OCI-LY3 (cell line): ENCODE measurements around the gene GSN.

Source experiments
- H2AFZ ChIP-seq: fragments of 200-600, 300-600 bp; shearing (Covaris generic); 2 replicates; pipeline ENCODE4 v1.6.0; 2014; ENCODE audit warnings: antibody characterized with exemption, low read depth, low read length
- H3K27ac ChIP-seq: fragments of 200-600, 300-600 bp; sonication (generic); 2 replicates; pipeline ENCODE4 v1.5.1; 2014; ENCODE audit warnings: mild to moderate bottlenecking, low read length, moderate library complexity, mixed read lengths
- H3K27me3 ChIP-seq: fragments of 200-600, 300-600 bp; sonication (generic); 2 replicates; pipeline ENCODE4 v1.6.1; 2014; ENCODE audit warnings: low read depth, low read length, mixed read lengths
- H3K36me3 ChIP-seq: fragments of 200-600, 300-600 bp; sonication (generic); replicated peaks from 2 replicates; pipeline ENCODE3; 2014; ENCODE audit warnings: low read depth, low read length, mixed read lengths
- H3K4me1 ChIP-seq: fragments of 300-600, 200-600 bp; sonication (generic); 2 replicates; pipeline ENCODE4 v1.6.1; 2014; ENCODE audit warnings: low read length, mixed read lengths
- H3K4me2 ChIP-seq: fragments of 200-600, 300-600 bp; sonication (generic); 2 replicates; pipeline ENCODE4 v1.6.1; 2014; ENCODE audit warnings: low read length, mixed read lengths
- H3K4me3 ChIP-seq: fragments of 300-600, 200-600 bp; sonication (generic); 2 replicates; pipeline ENCODE4 v1.5.1; 2014; ENCODE audit warnings: antibody characterized with exemption, mild to moderate bottlenecking, low read length, moderate library complexity
- H3K79me2 ChIP-seq: fragments of 300-600, 200-600 bp; shearing (Covaris generic); 2 replicates; pipeline ENCODE4 v1.6.1; 2014; ENCODE audit warnings: mild to moderate bottlenecking, low read length, mixed read lengths
- H3K9ac ChIP-seq: fragments of 300-600, 200-600 bp; shearing (Covaris generic); 2 replicates; pipeline ENCODE4 v1.6.0; 2014; ENCODE audit warnings: mild to moderate bottlenecking, low read length, moderate library complexity
- H3K9me3 ChIP-seq: fragments of 200-600, 300-600 bp; shearing (Covaris generic); 2 replicates; pipeline ENCODE4 v1.6.1; 2014; ENCODE audit warnings: low read length, mixed read lengths; ENCODE audit not compliant: insufficient read depth
- H4K20me1 ChIP-seq: fragments of 200-600, 300-600 bp; sonication (generic); 2 replicates; pipeline ENCODE4 v1.6.1; 2016; ENCODE audit warnings: low read length, mixed read lengths; ENCODE audit not compliant: insufficient read depth
- EZH2phosphoT487 ChIP-seq: fragments of 200-600 bp; shearing (Covaris generic); IDR thresholded peaks from 2 replicates; pipeline ENCODE4 v1.6.1; 2018; ENCODE audit warnings: antibody characterized with exemption, mixed run types, low read depth
- TF ChIP-seq, protein P1 (sequence below): fragments of 200-600, 300-600 bp; sonication (generic); IDR thresholded peaks from 2 replicates; pipeline ENCODE4 v1.5.1; 2014; ENCODE audit warnings: antibody characterized with exemption, low read length, low read depth

The GSN gene

DNA sequence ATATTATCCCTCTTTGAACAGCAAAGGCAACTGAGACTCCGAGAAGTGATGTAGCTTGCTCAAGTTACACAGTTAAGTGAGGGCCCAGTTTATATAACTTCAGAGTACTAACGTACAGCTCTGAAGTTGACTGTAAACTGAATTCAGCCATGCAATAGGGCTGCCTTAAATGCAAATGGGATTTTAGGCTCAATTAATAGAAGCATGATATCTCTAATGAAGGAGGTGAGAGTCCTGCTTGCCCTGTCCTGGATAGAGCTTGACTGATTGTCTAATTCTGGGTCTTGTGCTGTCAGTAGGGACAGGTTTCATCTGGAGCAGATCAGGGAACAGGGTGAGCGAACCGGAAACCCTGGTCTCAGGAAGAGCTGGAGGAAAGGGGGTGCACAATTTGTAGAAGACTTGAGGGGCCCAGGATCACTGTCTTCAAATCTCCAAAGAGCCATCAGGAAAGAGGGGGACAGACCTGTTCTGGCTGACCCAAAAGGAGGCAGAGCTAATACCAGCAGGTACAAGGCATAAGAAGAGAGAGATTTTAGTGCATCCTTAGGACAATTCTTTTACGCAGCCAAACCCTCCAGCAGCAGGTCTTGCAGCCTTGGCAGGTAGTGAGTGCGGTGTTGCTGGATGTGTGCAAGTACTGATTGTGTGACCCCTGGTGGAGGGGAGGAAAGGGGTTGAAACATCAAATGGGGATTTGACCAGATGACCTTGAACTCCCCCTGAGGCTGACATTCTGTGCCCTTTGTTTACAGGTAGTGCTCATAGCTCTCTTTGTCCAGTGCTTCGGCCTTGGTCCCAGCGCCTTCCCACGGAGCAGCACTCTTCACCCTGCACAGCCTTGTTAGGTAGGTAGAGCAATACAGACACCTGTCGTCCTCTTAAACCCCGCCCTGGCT, 13.0 kb downstream of the GSN start:
- H3K36me3 ChIP-seq = no peaks in the 10 kb centered on the region
- TF ChIP-seq, protein P1, sequence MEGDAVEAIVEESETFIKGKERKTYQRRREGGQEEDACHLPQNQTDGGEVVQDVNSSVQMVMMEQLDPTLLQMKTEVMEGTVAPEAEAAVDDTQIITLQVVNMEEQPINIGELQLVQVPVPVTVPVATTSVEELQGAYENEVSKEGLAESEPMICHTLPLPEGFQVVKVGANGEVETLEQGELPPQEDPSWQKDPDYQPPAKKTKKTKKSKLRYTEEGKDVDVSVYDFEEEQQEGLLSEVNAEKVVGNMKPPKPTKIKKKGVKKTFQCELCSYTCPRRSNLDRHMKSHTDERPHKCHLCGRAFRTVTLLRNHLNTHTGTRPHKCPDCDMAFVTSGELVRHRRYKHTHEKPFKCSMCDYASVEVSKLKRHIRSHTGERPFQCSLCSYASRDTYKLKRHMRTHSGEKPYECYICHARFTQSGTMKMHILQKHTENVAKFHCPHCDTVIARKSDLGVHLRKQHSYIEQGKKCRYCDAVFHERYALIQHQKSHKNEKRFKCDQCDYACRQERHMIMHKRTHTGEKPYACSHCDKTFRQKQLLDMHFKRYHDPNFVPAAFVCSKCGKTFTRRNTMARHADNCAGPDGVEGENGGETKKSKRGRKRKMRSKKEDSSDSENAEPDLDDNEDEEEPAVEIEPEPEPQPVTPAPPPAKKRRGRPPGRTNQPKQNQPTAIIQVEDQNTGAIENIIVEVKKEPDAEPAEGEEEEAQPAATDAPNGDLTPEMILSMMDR = no peak
- TF ChIP-seq EZH2phosphoT487 = no peak
- no peaks in the 10 kb centered on the region for H3K9me3 ChIP-seq
- H3K79me2 ChIP-seq = no peaks in the 10 kb centered on the region
- H3K27me3 ChIP-seq = 0 out of 2 replicates have a peak, but pooled peaks cover 4% of the 10 kb centered on the region
- H3K9ac ChIP-seq = no peak overlapping the region
- H3K27ac ChIP-seq = no peak overlapping the region
- peaks cover 25% of the 10 kb centered on the region for H3K4me1 ChIP-seq
- no peak overlapping the region for H2AFZ ChIP-seq
- H4K20me1 ChIP-seq = no peaks in the 10 kb centered on the region
- H3K4me2 ChIP-seq = no peak overlapping the region
- no peak overlapping the region for H3K4me3 ChIP-seq

DNA sequence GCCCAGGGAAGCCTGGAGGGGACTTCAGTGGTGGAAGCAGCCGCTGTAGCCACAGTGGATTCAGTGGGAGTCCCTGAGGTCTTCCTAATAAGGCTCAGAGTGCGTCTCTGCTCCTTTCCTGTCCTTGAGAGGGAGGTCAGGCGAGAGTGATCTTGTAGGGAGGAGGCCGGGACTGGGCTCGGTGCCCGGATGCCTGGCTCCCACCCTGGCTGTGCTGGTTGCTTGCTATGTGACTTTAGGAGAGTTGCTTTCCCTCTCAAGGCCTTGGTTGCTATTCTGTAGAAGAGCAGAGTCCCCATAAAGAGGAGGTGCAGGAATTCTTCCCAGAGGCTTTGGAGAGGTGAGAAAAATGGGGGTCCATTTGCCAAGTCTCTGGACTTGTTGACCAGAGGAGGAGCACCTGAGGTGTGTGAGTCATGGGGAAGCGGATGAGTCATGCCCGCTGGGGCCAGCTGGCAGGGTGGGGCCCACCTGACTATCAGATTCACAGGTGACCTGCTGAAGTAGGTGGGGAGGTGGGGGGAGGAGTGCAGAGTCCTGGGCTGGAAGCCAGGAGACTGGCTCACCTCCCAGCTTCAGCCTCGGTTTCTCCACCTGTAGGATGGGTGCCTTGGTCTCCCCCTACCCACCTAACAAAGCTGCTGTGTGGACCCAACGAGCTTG, 13.8 kb downstream of the GSN start:
- H3K4me3 ChIP-seq = no peak overlapping the region
- no peak overlapping the region for H3K9ac ChIP-seq
- no peaks in the 10 kb centered on the region for H4K20me1 ChIP-seq
- no peak overlapping the region for H3K27ac ChIP-seq
- no peaks in the 10 kb centered on the region for H3K9me3 ChIP-seq
- no peaks in the 10 kb centered on the region for H3K79me2 ChIP-seq
- H3K4me2 ChIP-seq = no peak overlapping the region
- 0 out of 2 replicates have a peak, but pooled peaks cover 4% of the 10 kb centered on the region for H3K27me3 ChIP-seq
- no peaks in the 10 kb centered on the region for H3K36me3 ChIP-seq
- H2AFZ ChIP-seq = no peak overlapping the region
- TF ChIP-seq EZH2phosphoT487 = no peak
- TF ChIP-seq, protein P1 = no peak
- H3K4me1 ChIP-seq = peaks cover 25% of the 10 kb centered on the region

DNA sequence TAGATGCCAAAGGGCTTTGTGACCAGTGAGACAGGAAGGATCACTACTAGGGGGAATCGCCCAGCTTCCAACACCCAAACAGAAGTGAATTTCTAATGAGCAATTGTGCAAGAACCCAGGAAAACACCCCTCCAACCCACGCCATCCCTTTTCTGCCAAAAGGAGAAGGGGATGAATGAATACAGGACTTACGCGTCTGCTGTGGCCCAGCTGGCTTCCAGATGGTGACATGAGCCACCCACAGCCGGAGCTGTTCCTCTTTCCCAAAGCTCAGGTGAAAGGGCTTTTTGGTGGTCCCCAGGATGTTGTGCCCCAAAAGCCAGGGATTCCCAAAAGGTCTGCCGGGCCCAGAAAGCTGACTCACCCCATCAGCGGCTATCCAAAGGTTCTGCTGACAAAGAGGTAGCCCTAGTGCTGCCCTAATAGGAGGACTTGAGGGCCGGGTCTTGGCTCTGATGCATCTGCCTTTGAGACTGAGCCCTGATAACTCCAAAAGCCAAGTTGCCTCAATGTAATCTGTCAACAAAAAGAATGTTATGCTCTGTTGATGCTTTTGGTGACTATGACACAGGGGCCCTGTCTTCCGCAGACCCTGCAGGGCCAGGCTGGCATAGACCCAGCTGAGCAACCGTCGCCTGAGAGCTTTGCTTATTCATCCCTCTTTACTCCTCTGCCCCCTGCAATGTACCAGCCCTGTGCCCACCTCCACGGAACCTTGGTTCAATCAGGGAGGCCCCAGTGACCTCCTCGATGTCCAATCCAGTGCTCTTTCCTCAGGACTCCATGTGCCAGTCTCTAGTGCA, 14.5 kb downstream of the GSN start:
- no peaks in the 10 kb centered on the region for H3K36me3 ChIP-seq
- no peaks in the 10 kb centered on the region for H3K79me2 ChIP-seq
- no peak overlapping the region for H2AFZ ChIP-seq
- no peak overlapping the region for H3K9ac ChIP-seq
- H3K27me3 ChIP-seq = no peaks in the 10 kb centered on the region
- peaks cover 25% of the 10 kb centered on the region for H3K4me1 ChIP-seq
- H4K20me1 ChIP-seq = no peaks in the 10 kb centered on the region
- H3K27ac ChIP-seq = no peak overlapping the region
- no peak overlapping the region for H3K4me2 ChIP-seq
- TF ChIP-seq, protein P1 = no peak
- TF ChIP-seq EZH2phosphoT487 = no peak
- no peak overlapping the region for H3K4me3 ChIP-seq
- H3K9me3 ChIP-seq = no peaks in the 10 kb centered on the region

DNA sequence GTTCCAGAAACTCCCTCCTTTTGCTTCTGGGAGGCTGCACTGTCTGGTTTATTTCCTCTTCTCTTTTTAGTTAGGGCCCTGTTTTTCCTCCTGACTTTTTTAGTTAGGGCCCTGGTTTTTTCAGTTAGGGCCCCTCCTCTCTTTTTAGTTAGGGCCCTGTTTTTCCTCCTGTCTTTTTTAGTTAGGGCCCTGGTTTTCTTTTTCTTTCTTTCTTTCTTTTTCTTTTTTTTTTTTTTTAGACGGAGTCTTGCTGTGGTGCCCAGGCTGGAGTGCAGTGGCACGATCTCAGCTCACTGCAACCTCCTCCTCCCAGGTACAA, 15.1 kb downstream of the GSN start:
- Histone ChIP-seq H2AFZ (no peak overlapping the region), H3K4me3 (no peak overlapping the region), H3K4me2 (no peak overlapping the region), H3K9ac (no peak overlapping the region), H3K79me2 (no peaks in the 10 kb centered on the region), H3K27ac (no peak overlapping the region), H3K36me3 (no peaks in the 10 kb centered on the region), H3K27me3 (no peaks in the 10 kb centered on the region), H3K4me1 (peaks cover 25% of the 10 kb centered on the region), H4K20me1 (no peaks in the 10 kb centered on the region), H3K9me3 (no peaks in the 10 kb centered on the region)
- no peak for TF ChIP-seq EZH2phosphoT487
- TF ChIP-seq, protein P1 = no peak
